Measurements from ENCODE around the gene IQCK. TPM values are rescaled to one million over a fixed set of nuclear protein-coding genes. Genes with fewer than 3 reads are reported as not detected.

IQCK gene
- total RNA-seq, 2 donors from 2014 or later: 26.0 to 42.2 TPM

GRCh38 chr16:19776147-19776546 lies 58.1 kb downstream of the IQCK start:
- H3K4me3 ChIP-seq: no peak overlapping the region
- no peak for DNase-seq (ENCODE audit: low spot score)
- no peaks in the 10 kb centered on the region for H3K27me3 ChIP-seq (replicated peaks; ENCODE audit: insufficient read depth)
- TF ChIP-seq CTCF (IDR thresholded peaks at IDR 0.05) (no peak), POLR2A (IDR thresholded peaks at IDR 0.05) (no peak), POLR2AphosphoS5 (IDR thresholded peaks at IDR 0.05) (no peak)
- intact Hi-C loops (cut with DNase I): no loop called here
- no peaks in the 10 kb centered on the region for H3K4me1 ChIP-seq (replicated peaks)
- no peak overlapping the region for H3K27ac ChIP-seq
- H3K36me3 ChIP-seq: no peaks in the 10 kb centered on the region
- no peaks in the 10 kb centered on the region for H3K9me3 ChIP-seq
- 93% methylated on average over 3 of the region's 3 CpGs for WGBS

GRCh38 chr16:19776565-19776964 lies 58.5 kb downstream of the IQCK start:
- intact Hi-C loops (cut with DNase I): no loop called here
- H3K4me3 ChIP-seq: no peak overlapping the region
- no peaks in the 10 kb centered on the region for H3K4me1 ChIP-seq (replicated peaks)
- WGBS: 85% methylated on average over 12 of the region's 12 CpGs
- H3K27me3 ChIP-seq (replicated peaks; ENCODE audit: insufficient read depth): no peaks in the 10 kb centered on the region
- TF ChIP-seq POLR2A (IDR thresholded peaks at IDR 0.05) (no peak), POLR2AphosphoS5 (IDR thresholded peaks at IDR 0.05) (no peak), CTCF (IDR thresholded peaks at IDR 0.05) (no peak)
- H3K9me3 ChIP-seq: no peaks in the 10 kb centered on the region
- DNase-seq (ENCODE audit: low spot score): no peak
- H3K27ac ChIP-seq: no peak overlapping the region
- H3K36me3 ChIP-seq: no peaks in the 10 kb centered on the region

GRCh38 chr16:19780321-19780720 lies 62.2 kb downstream of the IQCK start:
- Histone ChIP-seq H3K27ac (no peak overlapping the region), H3K27me3 (replicated peaks; ENCODE audit: insufficient read depth) (no peaks in the 10 kb centered on the region), H3K36me3 (no peaks in the 10 kb centered on the region), H3K4me1 (replicated peaks) (no peaks in the 10 kb centered on the region), H3K9me3 (no peaks in the 10 kb centered on the region), H3K4me3 (no peak overlapping the region)
- no peak for TF ChIP-seq CTCF (IDR thresholded peaks at IDR 0.05)
- no peak for TF ChIP-seq POLR2AphosphoS5 (IDR thresholded peaks at IDR 0.05)
- TF ChIP-seq POLR2A (IDR thresholded peaks at IDR 0.05): no peak
- intact Hi-C loops (cut with DNase I): no loop called here
- DNase-seq (ENCODE audit: low spot score): no peak
- WGBS: 82% methylated on average over 3 of the region's 3 CpGs

- Histone ChIP-seq H3K27me3 (replicated peaks; ENCODE audit: insufficient read depth) (no peaks in the 10 kb centered on the region), H3K4me3 (no peak overlapping the region), H3K9me3 (no peaks in the 10 kb centered on the region), H3K4me1 (replicated peaks) (no peaks in the 10 kb centered on the region), H3K36me3 (no peaks in the 10 kb centered on the region), H3K27ac (no peak overlapping the region)
- intact Hi-C loops (cut with DNase I): no loop called here
- no peak for DNase-seq (ENCODE audit: low spot score)
- 87% methylated on average over 6 of the region's 6 CpGs for WGBS
- TF ChIP-seq CTCF (IDR thresholded peaks at IDR 0.05): no peak
- no peak for TF ChIP-seq POLR2AphosphoS5 (IDR thresholded peaks at IDR 0.05)
- no peak for TF ChIP-seq POLR2A (IDR thresholded peaks at IDR 0.05)
These were observed 63.2 kb downstream of the IQCK start for GRCh38 chr16:19781226-19781625.

GRCh38 chr16:19783363-19784182 lies 65.5 kb downstream of the IQCK start:
- TF ChIP-seq POLR2AphosphoS5 (IDR thresholded peaks at IDR 0.05) (no peak), CTCF (IDR thresholded peaks at IDR 0.05) (no peak), POLR2A (IDR thresholded peaks at IDR 0.05) (no peak)
- no peaks in the 10 kb centered on the region for H3K27me3 ChIP-seq (replicated peaks; ENCODE audit: insufficient read depth)
- intact Hi-C loops (cut with DNase I): no loop called here
- no peaks in the 10 kb centered on the region for H3K36me3 ChIP-seq
- 71% methylated on average over 17 of the region's 17 CpGs for WGBS
- no peaks in the 10 kb centered on the region for H3K4me1 ChIP-seq (replicated peaks)
- H3K4me3 ChIP-seq: no peak overlapping the region
- no peak for DNase-seq (ENCODE audit: low spot score)
- H3K9me3 ChIP-seq: no peaks in the 10 kb centered on the region
- no peak overlapping the region for H3K27ac ChIP-seq
